ENCODE results near the gene BRPF1.

DNA sequence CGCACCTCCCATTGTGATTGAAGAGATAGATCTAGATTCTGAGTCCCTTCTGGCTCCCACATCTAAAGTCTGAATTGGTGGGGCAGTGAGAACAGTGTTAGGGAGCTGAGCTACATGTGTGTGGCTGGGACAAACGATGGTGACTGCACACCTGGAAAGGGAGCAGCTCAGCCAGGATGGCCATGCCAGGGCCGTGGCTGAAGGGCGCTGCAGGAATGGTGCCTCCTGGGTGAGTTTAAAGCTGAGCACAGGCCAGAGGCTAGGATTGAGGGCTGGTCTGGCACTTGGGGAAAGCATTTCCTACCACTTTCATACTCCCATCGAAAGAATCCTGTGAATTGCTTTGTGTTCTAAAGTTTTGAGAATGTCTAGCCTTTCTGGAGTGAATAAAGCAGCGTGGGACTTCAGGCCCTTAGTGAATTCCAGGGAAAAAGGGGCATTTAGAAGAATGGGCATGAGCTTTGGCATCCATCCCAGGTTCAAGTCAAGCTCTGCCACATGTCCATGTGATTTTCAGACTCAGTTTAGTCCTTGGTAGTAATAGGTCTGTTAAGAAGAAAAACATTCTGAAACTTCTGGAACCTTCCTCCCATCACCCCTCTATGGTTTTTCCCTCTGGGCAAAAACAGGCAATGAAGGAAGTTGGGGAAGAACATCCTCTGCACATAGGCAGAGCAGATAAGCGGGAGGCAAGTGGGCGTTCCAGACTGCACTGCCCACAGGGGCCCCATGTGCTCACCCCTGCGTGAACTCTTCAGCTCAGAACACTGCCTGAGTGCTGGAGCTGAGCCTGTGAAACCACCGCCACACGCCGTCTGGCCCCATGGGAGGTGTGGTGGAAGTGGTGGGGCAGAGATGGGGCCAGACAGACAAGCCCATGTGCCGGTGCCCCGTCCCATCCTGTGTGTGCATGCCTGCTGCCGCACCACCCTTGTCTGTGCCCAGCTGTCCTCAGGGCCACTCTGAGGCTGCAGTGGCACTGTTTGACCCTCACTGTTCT is 40.8 kb upstream of the BRPF1 start:
- TF ChIP-seq TAF1 (IDR thresholded peaks at IDR 0.05; ENCODE audit: low read depth), result no peak
- TF ChIP-seq EGR1 (IDR thresholded peaks at IDR 0.05), result no peak
- TF ChIP-seq EP300 (IDR thresholded peaks at IDR 0.05; ENCODE audit: borderline replicate concordance), result no peak
- TF ChIP-seq RAD21 (IDR thresholded peaks at IDR 0.05; ENCODE audit: low read depth), result no peak
- no peak for TF ChIP-seq ZBTB7A (IDR thresholded peaks at IDR 0.05; ENCODE audit: low read depth)
- no peak for TF ChIP-seq TEAD4 (IDR thresholded peaks at IDR 0.05)
- TF ChIP-seq YY1 (IDR thresholded peaks at IDR 0.05; ENCODE audit: low read depth), result no peak
- TF ChIP-seq, protein P1, sequence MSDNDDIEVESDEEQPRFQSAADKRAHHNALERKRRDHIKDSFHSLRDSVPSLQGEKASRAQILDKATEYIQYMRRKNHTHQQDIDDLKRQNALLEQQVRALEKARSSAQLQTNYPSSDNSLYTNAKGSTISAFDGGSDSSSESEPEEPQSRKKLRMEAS (IDR thresholded peaks at IDR 0.05), result no peak

All from Ishikawa (cell line).